Measurements from ENCODE around the gene PLA2G2C.

PLA2G2C gene

DNA sequence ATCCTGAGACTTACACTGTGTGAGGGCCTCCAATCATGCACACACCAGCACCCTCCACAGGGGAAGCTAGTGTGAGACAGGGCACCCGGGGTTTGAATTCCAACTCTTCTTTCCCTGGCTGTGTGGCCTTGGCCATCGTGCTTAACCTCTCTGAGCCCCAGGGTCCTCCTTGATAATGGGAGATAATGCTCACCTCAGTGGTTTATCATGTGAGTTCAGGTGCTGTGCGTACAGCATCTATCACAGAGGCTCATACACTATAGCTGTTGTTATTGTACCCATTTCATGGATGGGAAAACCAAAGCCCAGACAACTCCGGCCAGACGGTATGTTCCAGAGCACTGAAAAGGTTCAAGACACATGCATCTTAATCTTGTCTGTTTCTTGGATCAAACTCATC is 16.4 kb downstream of the PLA2G2C start:
- H3K27ac ChIP-seq (replicated peaks): no peak overlapping the region
- TF ChIP-seq POLR2AphosphoS5 (IDR thresholded peaks at IDR 0.05; ENCODE audit: low read depth): no peak
- TF ChIP-seq CTCF (IDR thresholded peaks at IDR 0.05; ENCODE audit: insufficient read depth, low read length): no peak
- no peak for TF ChIP-seq SPI1 (IDR thresholded peaks at IDR 0.05; ENCODE audit: borderline replicate concordance, low read depth)
- TF ChIP-seq, protein P1, sequence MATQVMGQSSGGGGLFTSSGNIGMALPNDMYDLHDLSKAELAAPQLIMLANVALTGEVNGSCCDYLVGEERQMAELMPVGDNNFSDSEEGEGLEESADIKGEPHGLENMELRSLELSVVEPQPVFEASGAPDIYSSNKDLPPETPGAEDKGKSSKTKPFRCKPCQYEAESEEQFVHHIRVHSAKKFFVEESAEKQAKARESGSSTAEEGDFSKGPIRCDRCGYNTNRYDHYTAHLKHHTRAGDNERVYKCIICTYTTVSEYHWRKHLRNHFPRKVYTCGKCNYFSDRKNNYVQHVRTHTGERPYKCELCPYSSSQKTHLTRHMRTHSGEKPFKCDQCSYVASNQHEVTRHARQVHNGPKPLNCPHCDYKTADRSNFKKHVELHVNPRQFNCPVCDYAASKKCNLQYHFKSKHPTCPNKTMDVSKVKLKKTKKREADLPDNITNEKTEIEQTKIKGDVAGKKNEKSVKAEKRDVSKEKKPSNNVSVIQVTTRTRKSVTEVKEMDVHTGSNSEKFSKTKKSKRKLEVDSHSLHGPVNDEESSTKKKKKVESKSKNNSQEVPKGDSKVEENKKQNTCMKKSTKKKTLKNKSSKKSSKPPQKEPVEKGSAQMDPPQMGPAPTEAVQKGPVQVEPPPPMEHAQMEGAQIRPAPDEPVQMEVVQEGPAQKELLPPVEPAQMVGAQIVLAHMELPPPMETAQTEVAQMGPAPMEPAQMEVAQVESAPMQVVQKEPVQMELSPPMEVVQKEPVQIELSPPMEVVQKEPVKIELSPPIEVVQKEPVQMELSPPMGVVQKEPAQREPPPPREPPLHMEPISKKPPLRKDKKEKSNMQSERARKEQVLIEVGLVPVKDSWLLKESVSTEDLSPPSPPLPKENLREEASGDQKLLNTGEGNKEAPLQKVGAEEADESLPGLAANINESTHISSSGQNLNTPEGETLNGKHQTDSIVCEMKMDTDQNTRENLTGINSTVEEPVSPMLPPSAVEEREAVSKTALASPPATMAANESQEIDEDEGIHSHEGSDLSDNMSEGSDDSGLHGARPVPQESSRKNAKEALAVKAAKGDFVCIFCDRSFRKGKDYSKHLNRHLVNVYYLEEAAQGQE (IDR thresholded peaks at IDR 0.05; ENCODE audit: insufficient replicate concordance, low read depth): no peak
- no peak for TF ChIP-seq GABPA (IDR thresholded peaks at IDR 0.05; ENCODE audit: low read depth)
- no peak overlapping the region for H3K4me3 ChIP-seq (replicated peaks; ENCODE audit: insufficient read depth, low read length)
- DNase-seq (ENCODE audit: low read depth in 1 of 2, low spot score in 1 of 2): no peak
- no peaks in the 10 kb centered on the region for H3K27me3 ChIP-seq (ENCODE audit: insufficient read depth, poor library complexity, severe bottlenecking)

DNA sequence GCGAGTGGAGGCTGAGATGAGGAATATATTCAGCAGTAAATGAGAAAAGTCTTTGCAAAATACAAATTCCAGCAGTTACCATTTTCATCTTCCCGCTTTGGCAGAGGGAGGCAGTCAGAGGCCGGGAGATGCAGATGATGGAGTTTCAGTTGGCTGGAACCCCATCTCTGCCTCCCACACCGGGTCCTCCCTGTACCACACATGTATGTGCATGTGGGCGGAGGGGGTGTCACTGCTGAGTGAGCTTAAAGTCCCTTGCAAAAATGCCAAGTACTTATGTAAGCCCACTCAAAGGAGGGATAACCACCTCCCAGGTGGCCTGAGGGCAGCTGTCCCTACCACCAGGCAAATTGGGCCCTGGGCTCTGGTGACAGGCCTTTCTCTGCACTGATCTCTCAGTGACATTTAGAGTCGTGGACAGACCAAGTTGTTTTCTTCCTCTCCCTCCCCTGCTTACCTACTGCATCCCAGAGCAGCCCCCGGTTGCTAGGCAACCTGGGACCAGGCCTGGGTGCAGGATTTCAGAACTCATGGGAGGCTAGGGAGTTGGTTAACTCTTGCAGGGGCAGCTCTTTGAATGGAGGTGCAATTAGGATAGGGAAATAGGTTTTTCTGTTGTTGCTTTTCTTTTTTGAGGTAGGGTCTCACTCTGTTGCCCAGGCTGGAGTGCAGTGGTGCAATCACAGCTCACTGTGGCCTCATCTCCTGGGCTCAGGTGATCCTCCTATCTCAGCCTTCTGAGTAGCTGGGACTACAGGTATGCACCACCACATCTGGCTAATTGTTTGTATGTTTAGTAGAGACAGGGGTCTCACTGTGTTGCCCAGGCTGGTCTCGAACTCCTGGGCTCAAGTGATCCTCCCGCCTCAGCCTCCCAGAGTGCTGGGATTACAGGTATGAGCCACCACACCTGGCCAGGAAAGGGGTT is 17.5 kb downstream of the PLA2G2C start:
- H3K27ac ChIP-seq (replicated peaks): no peak overlapping the region
- no peak overlapping the region for H3K4me3 ChIP-seq (replicated peaks; ENCODE audit: insufficient read depth, low read length)
- DNase-seq (ENCODE audit: low read depth in 1 of 2, low spot score in 1 of 2): no peak
- TF ChIP-seq GABPA (IDR thresholded peaks at IDR 0.05; ENCODE audit: low read depth): no peak
- TF ChIP-seq, protein P1 (IDR thresholded peaks at IDR 0.05; ENCODE audit: insufficient replicate concordance, low read depth): no peak
- TF ChIP-seq CTCF (IDR thresholded peaks at IDR 0.05; ENCODE audit: insufficient read depth, low read length): no peak
- TF ChIP-seq SPI1 (IDR thresholded peaks at IDR 0.05; ENCODE audit: borderline replicate concordance, low read depth): no peak
- no peak for TF ChIP-seq POLR2AphosphoS5 (IDR thresholded peaks at IDR 0.05; ENCODE audit: low read depth)
- no peaks in the 10 kb centered on the region for H3K27me3 ChIP-seq (ENCODE audit: insufficient read depth, poor library complexity, severe bottlenecking)

GRCh38 chr1:20167126-20167525 is 19.2 kb downstream of the PLA2G2C start:
- no peak for TF ChIP-seq SPI1 (IDR thresholded peaks at IDR 0.05; ENCODE audit: borderline replicate concordance, low read depth)
- no peak for TF ChIP-seq CTCF (IDR thresholded peaks at IDR 0.05; ENCODE audit: insufficient read depth, low read length)
- no peak for TF ChIP-seq POLR2AphosphoS5 (IDR thresholded peaks at IDR 0.05; ENCODE audit: low read depth)
- Histone ChIP-seq H3K27ac (replicated peaks) (no peak overlapping the region), H3K4me3 (replicated peaks; ENCODE audit: insufficient read depth, low read length) (no peak overlapping the region), H3K27me3 (ENCODE audit: insufficient read depth, poor library complexity, severe bottlenecking) (no peaks in the 10 kb centered on the region)
- no peak for DNase-seq (ENCODE audit: low read depth in 1 of 2, low spot score in 1 of 2)
